Breast epithelium (tissue), 3 donors: Measurements from ENCODE around the gene ANKS1B.

Source experiments
- CTCF ChIP-seq, 3 donors: fragments of 450-650 bp; IDR thresholded peaks; one replicate each; pipeline ENCODE4 v1.5.1; 2016 to 2017; ENCODE audit warnings: antibody characterized with exemption in 3 of 3, mild to moderate bottlenecking in 3 of 3, moderate library complexity in 3 of 3
- POLR2A ChIP-seq: fragments of 450-650 bp; IDR thresholded peaks from one replicate; pipeline ENCODE4 v1.6.1; 2016; ENCODE audit warnings: antibody characterized with exemption, mild to moderate bottlenecking, moderate library complexity
- POLR2AphosphoS5 ChIP-seq, 3 donors: sonication (generic); formaldehyde crosslinking; IDR thresholded peaks; one replicate each; pipeline ENCODE4 v1.6.1; 2017; ENCODE audit warnings: antibody characterized with exemption in 3 of 3

- no peak for TF ChIP-seq CTCF (IDR thresholded peaks at IDR 0.05)
- TF ChIP-seq POLR2AphosphoS5 (IDR thresholded peaks at IDR 0.05) = no peak
- TF ChIP-seq POLR2A = no peak
Observed at GRCh38 chr12:99388671-99389195, 596.0 kb downstream of the ANKS1B start.
